Fibroblast of lung (primary cell): ENCODE measurements around the gene JAG2.

Experiments
- CTCF ChIP-seq, 2 donors: IDR thresholded peaks in 1 of 2; conservative IDR thresholded peaks in 1 of 2; 1 replicate in 1 of 2; 2 replicates in 1 of 2; pipeline ENCODE4 v1.5.1; 2011 to 2012; ENCODE audit warnings: low read length in 2 of 2, control low read depth in 1 of 2, inconsistent platforms in 1 of 2, low read depth in 1 of 2, mild to moderate bottlenecking in 1 of 2
- EZH2 ChIP-seq: IDR thresholded peaks from 2 replicates; pipeline ENCODE4 v1.5.1; 2012; ENCODE audit warnings: low read length, control low read depth, mild to moderate bottlenecking; ENCODE audit errors: missing control alignments

GRCh38 chr14:105181549-105182295 is 13.1 kb upstream of the JAG2 start:
- TF ChIP-seq CTCF (conservative IDR thresholded peaks at IDR 0.05 in 1 of 2, IDR thresholded peaks at IDR 0.05 in 1 of 2; ENCODE audit: low read depth in 1 of 2, low read length in 2 of 2) (no peak), EZH2 (no peak)
